ENCODE results near the gene CLEC10A. TPM values are rescaled to one million over a fixed set of nuclear protein-coding genes. Genes with fewer than 3 reads are reported as not detected.
"Not testable (repeated sequence)": the region's sequence is repeated elsewhere in the genome, so short reads cannot be mapped to it uniquely, and the experiment has no call there.

CLEC10A gene
- polyA plus RNA-seq, 3 donors, result 22.7 to 69.4 (median 61.9) TPM

GRCh38 chr17:7048968-7049367 is 31.1 kb downstream of the CLEC10A start:
- no peak for DNase-seq
- no peak overlapping the region for H3K4me3 Mint-ChIP-seq
- Histone ChIP-seq H3K27ac (ENCODE audit: low read depth in 1 of 2, low read length in 2 of 2) (no peak overlapping the region), H3K4me3 (replicated peaks in 1 of 3; ENCODE audit: low read depth in 2 of 3, low read length in 3 of 3) (no peak overlapping the region), H3K4me1 (ENCODE audit: control insufficient read depth in 1 of 2, insufficient read depth in 2 of 2, low read length in 2 of 2) (peaks cover 29 to 40% of the 10 kb centered on the region in 2 donors), H3K79me2 (ENCODE audit: insufficient read depth, low read length) (no peaks in the 10 kb centered on the region), H3K4me2 (replicated peaks; ENCODE audit: extremely low read depth, low read length, poor library complexity, severe bottlenecking) (no peak overlapping the region), H3K9me3 (replicated peaks in 1 of 2; ENCODE audit: control insufficient read depth in 1 of 2, insufficient read depth in 1 of 2, low read length in 2 of 2) (peaks cover 0 to 2% of the 10 kb centered on the region in 2 donors), H3K9ac (ENCODE audit: insufficient read depth, low read length, poor library complexity, severe bottlenecking) (no peak overlapping the region), H2AFZ (ENCODE audit: insufficient read depth, low read depth, low read length, poor library complexity, severe bottlenecking) (no peak overlapping the region), H4K20me1 (ENCODE audit: insufficient read depth, low read length) (no peaks in the 10 kb centered on the region), H3K27me3 (ENCODE audit: control insufficient read depth in 2 of 2, insufficient read depth in 2 of 2, low read length in 2 of 2) (peaks cover 5 to 17% of the 10 kb centered on the region in 2 donors), H3K36me3 (replicated peaks in 1 of 2; ENCODE audit: control insufficient read depth in 1 of 2, insufficient read depth in 2 of 2, low read length in 2 of 2) (no peaks in the 10 kb centered on the region)
- H3K27ac Mint-ChIP-seq, result peak overlapping the region in 1 of 7 donors; percentile 21
- peaks cover 30% of the 10 kb centered on the region for H3K4me1 Mint-ChIP-seq
- H3K36me3 Mint-ChIP-seq, result peaks cover 0 to 2% of the 10 kb centered on the region in 2 donors
- intact Hi-C loops (cut with micrococcal nuclease), result no loop called here
- no peak for TF ChIP-seq CTCF (IDR thresholded peaks at IDR 0.05)
- H3K27me3 Mint-ChIP-seq (ENCODE audit: low read depth in 3 of 3), result peaks cover 20 to 22% (median 22%) of the 10 kb centered on the region in 3 donors
- 96% methylated on average over 3 of the region's 6 CpGs for WGBS (ENCODE audit: insufficient coverage)
- peaks cover 0 to 4% (median 0%) of the 10 kb centered on the region in 7 donors for H3K9me3 Mint-ChIP-seq

- peaks cover 0 to 1% of the 10 kb centered on the region in 2 donors for H3K36me3 Mint-ChIP-seq
- H3K4me3 Mint-ChIP-seq, result no peak overlapping the region
- no peaks in the 10 kb centered on the region for H3K36me3 ChIP-seq (replicated peaks in 1 of 2; ENCODE audit: control insufficient read depth in 1 of 2, insufficient read depth in 2 of 2, low read length in 2 of 2)
- H3K9me3 ChIP-seq (replicated peaks in 1 of 2; ENCODE audit: control insufficient read depth in 1 of 2, insufficient read depth in 1 of 2, low read length in 2 of 2), result peaks cover 0 to 4% of the 10 kb centered on the region in 2 donors
- no CpG with 5 or more reads among the region's 6 CpGs for WGBS (ENCODE audit: insufficient coverage)
- no peak overlapping the region for H3K9ac ChIP-seq (ENCODE audit: insufficient read depth, low read length, poor library complexity, severe bottlenecking)
- H2AFZ ChIP-seq (ENCODE audit: insufficient read depth, low read depth, low read length, poor library complexity, severe bottlenecking), result no peak overlapping the region
- no peak overlapping the region for H3K4me2 ChIP-seq (replicated peaks; ENCODE audit: extremely low read depth, low read length, poor library complexity, severe bottlenecking)
- peaks cover 29 to 36% (median 35%) of the 10 kb centered on the region in 3 donors for H3K27me3 Mint-ChIP-seq (ENCODE audit: low read depth in 3 of 3)
- H3K27ac Mint-ChIP-seq, result no peak overlapping the region
- peaks cover 29% of the 10 kb centered on the region for H3K4me1 Mint-ChIP-seq
- intact Hi-C loops (cut with micrococcal nuclease), result loop anchor here in 1 of 2 donors (2.0 kb wide), 1 partner anchor 249 kb away; no protein-coding TSS in a partner anchor
- no peak for DNase-seq
- no peak overlapping the region for H3K4me3 ChIP-seq (replicated peaks in 1 of 3; ENCODE audit: low read depth in 2 of 3, low read length in 3 of 3)
- H3K9me3 Mint-ChIP-seq, result peaks cover 0 to 7% (median 3%) of the 10 kb centered on the region in 7 donors
- TF ChIP-seq CTCF (IDR thresholded peaks at IDR 0.05), result no peak
- H3K4me1 ChIP-seq (ENCODE audit: control insufficient read depth in 1 of 2, insufficient read depth in 2 of 2, low read length in 2 of 2), result peaks cover 42 to 46% of the 10 kb centered on the region in 2 donors
- H3K27me3 ChIP-seq (ENCODE audit: control insufficient read depth in 2 of 2, insufficient read depth in 2 of 2, low read length in 2 of 2), result peaks cover 19 to 31% of the 10 kb centered on the region in 2 donors
- H3K27ac ChIP-seq (ENCODE audit: low read depth in 1 of 2, low read length in 2 of 2), result no peak overlapping the region
- no peaks in the 10 kb centered on the region for H3K79me2 ChIP-seq (ENCODE audit: insufficient read depth, low read length)
- H4K20me1 ChIP-seq (ENCODE audit: insufficient read depth, low read length), result peaks cover 3% of the 10 kb centered on the region
Measured at GRCh38 chr17:7047566-7047965, 32.5 kb downstream of the CLEC10A start.

- H3K36me3 Mint-ChIP-seq; H3K79me2 ChIP-seq (ENCODE audit: insufficient read depth, low read length); H3K9me3 Mint-ChIP-seq; H3K9me3 ChIP-seq (replicated peaks in 1 of 2; ENCODE audit: control insufficient read depth in 1 of 2, insufficient read depth in 1 of 2, low read length in 2 of 2); H3K9ac ChIP-seq (ENCODE audit: insufficient read depth, low read length, poor library complexity, severe bottlenecking); H4K20me1 ChIP-seq (ENCODE audit: insufficient read depth, low read length); H3K36me3 ChIP-seq (replicated peaks in 1 of 2; ENCODE audit: control insufficient read depth in 1 of 2, insufficient read depth in 2 of 2, low read length in 2 of 2): not testable (repeated sequence)
- peak overlapping the region in 6 of 7 donors; percentile 26 to 89 (median 74) for H3K27ac Mint-ChIP-seq
- peak overlapping the region; percentile 73 for H3K4me2 ChIP-seq (replicated peaks; ENCODE audit: extremely low read depth, low read length, poor library complexity, severe bottlenecking)
- peak overlapping the region in 1 of 2 donors; percentile 15 for H3K27ac ChIP-seq (ENCODE audit: low read depth in 1 of 2, low read length in 2 of 2)
- peak overlapping the region; percentile 71 to 92 for H3K4me3 Mint-ChIP-seq
- peaks cover 25 to 38% of the 10 kb centered on the region in 2 donors for H3K27me3 ChIP-seq (ENCODE audit: control insufficient read depth in 2 of 2, insufficient read depth in 2 of 2, low read length in 2 of 2)
- peaks cover 36 to 43% (median 42%) of the 10 kb centered on the region in 3 donors for H3K27me3 Mint-ChIP-seq (ENCODE audit: low read depth in 3 of 3)
- peaks cover 32% of the 10 kb centered on the region for H3K4me1 Mint-ChIP-seq
- intact Hi-C loops (cut with micrococcal nuclease), result loop anchor here in 1 of 2 donors (2.0 kb wide), 1 partner anchor 250 kb away; no protein-coding TSS in a partner anchor
- H3K4me1 ChIP-seq (ENCODE audit: control insufficient read depth in 1 of 2, insufficient read depth in 2 of 2, low read length in 2 of 2), result peaks cover 43 to 46% of the 10 kb centered on the region in 2 donors
- 9% methylated on average over 16 of the region's 26 CpGs for WGBS (ENCODE audit: insufficient coverage)
- DNase-seq, result peak in 2 of 3 donors; percentile 42 to 54
- H3K4me3 ChIP-seq (replicated peaks in 1 of 3; ENCODE audit: low read depth in 2 of 3, low read length in 3 of 3), result peak overlapping the region; percentile 21 to 65 (median 33)
- H2AFZ ChIP-seq (ENCODE audit: insufficient read depth, low read depth, low read length, poor library complexity, severe bottlenecking), result peak overlapping the region; percentile 55
Measured at GRCh38 chr17:7046725-7047397, 33.2 kb downstream of the CLEC10A start.
